Measurements from ENCODE around the gene LDB2.

GRCh38 chr4:16857425-16857824, 41.0 kb downstream of the LDB2 start:
- TF ChIP-seq CTCF (IDR thresholded peaks at IDR 0.05; ENCODE audit: low read depth, low read length) (no peak), MYC (IDR thresholded peaks at IDR 0.05; ENCODE audit: low read depth, low read length) (no peak), POLR2A (IDR thresholded peaks at IDR 0.05; ENCODE audit: extremely low read depth, insufficient read length) (no peak)
